Upper lobe of right lung (tissue), 1 donor: Measurements from ENCODE around the gene MAGIX. TPM values are rescaled to one million over a fixed set of nuclear protein-coding genes. Genes with fewer than 3 reads are reported as not detected.

ENCODE experiments used
- ATAC-seq: fragments of 200-7000 bp; cut with Tn5 transposase; one replicate; pipeline ENCODE4 v1.9.1; 2020; ENCODE audit warnings: mild to moderate bottlenecking, moderate library complexity
- DNase-seq: peaks from one replicate; pipeline ENCODE4 v3.0.0-alpha.2; 2020
- H3K27ac ChIP-seq: fragments of 200-600 bp; one replicate; pipeline ENCODE4 v1.8.0; 2022
- H3K27me3 ChIP-seq: fragments of 200-600 bp; one replicate; pipeline ENCODE4 v1.8.0; 2022; ENCODE audit warnings: mild to moderate bottlenecking
- H3K36me3 ChIP-seq: fragments of 200-600 bp; one replicate; pipeline ENCODE4 v1.8.0; 2022
- H3K4me1 ChIP-seq: fragments of 200-600 bp; one replicate; pipeline ENCODE4 v1.8.0; 2022
- H3K4me3 ChIP-seq: fragments of 200-600 bp; one replicate; pipeline ENCODE4 v1.8.0; 2022; ENCODE audit warnings: mild to moderate bottlenecking
- H3K9me3 ChIP-seq: fragments of 200-600 bp; one replicate; pipeline ENCODE4 v1.8.0; 2022
- CTCF ChIP-seq: fragments of 200-600 bp; IDR thresholded peaks from one replicate; pipeline ENCODE4 v1.8.0; 2022; ENCODE audit warnings: antibody characterized with exemption
- intact Hi-C: fragments of 100-400 bp; cut with DNase I; formaldehyde crosslinking; loops from one replicate; pipeline ENCODE4 v1.11.0; 2022
- total RNA-seq: library from RNA; stranded (reverse); fragmentation: NEBNext Ultra II Directional; extraction: Animal tissue kit (Norgen Biotek cat#: 25700); gene quantifications from one replicate; pipeline ENCODE4 v1.2.1, GENCODE V29; 2021
- donor health status: DM: no; HTN: yes; CAD: no; lungs with severe emphysema.

Gene MAGIX
- total RNA-seq, 1 donor from 2014 or later = 7.1 TPM

DNA sequence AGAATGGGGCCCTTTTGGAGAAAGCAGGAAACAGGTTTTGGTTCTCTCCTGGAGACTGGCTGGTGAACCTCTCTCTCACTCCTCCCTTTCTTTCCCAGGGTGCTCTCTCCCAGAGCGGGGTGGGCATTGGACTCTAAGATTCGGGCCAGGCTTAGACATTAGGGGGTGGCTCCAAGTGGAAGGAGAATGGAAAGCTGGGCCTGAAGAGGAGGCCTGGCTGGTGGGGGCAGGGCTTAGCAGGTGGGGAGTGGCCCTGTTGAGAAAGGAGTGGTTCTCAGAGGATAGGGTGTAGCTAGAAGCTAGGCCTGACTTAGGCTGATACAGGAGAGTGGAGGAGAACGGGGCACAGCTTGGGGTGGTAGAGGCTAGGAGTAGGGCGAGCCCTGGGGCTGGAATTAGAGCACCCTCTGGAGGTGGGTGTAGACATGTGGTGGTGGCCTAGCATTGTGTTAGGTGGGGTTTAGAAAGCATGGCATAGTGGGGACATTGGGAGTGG, 14.8 kb downstream of the MAGIX start:
- intact Hi-C loops = no loop called here
- Histone ChIP-seq H3K27me3 (no peaks in the 10 kb centered on the region), H3K36me3 (peaks cover 7% of the 10 kb centered on the region), H3K4me3 (no peak overlapping the region), H3K9me3 (no peaks in the 10 kb centered on the region), H3K27ac (no peak overlapping the region), H3K4me1 (no peaks in the 10 kb centered on the region)
- no peak for TF ChIP-seq CTCF
- ATAC-seq (peak; percentile 73), DNase-seq (no peak)

- no peak for ATAC-seq
- intact Hi-C loops = no loop called here
- Histone ChIP-seq H3K9me3 (no peaks in the 10 kb centered on the region), H3K27me3 (no peaks in the 10 kb centered on the region), H3K36me3 (peaks cover 7% of the 10 kb centered on the region), H3K4me1 (no peaks in the 10 kb centered on the region), H3K27ac (no peak overlapping the region), H3K4me3 (no peak overlapping the region)
- DNase-seq = no peak
- TF ChIP-seq CTCF = no peak
Measured at GRCh38 chrX:49177873-49178480, 15.4 kb downstream of the MAGIX start.

DNA sequence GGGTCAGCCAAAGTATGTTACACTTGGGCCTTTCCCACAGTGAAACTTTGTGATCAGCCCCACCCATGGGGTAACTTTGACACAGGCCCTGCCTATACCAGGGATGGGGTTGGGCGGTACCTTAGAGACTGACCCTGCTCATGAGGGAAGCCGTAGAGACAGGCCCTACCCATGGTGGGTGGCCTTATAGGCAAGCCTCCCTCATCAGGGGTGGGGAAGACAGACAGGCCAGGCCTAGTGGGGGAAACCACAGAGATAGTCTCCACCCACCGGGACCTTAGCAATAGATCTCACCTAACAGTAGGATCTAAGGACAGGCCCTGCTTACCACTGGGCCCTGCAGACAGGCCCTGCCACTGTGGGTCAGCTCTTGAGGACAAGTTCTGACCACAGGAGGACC, 16.0 kb downstream of the MAGIX start:
- Histone ChIP-seq H3K36me3 (peaks cover 12% of the 10 kb centered on the region), H3K9me3 (no peaks in the 10 kb centered on the region), H3K4me3 (no peak overlapping the region), H3K4me1 (no peaks in the 10 kb centered on the region), H3K27me3 (no peaks in the 10 kb centered on the region), H3K27ac (no peak overlapping the region)
- ATAC-seq (no peak), DNase-seq (no peak)
- intact Hi-C loops = no loop called here
- TF ChIP-seq CTCF = no peak

GRCh38 chrX:49179358-49179757, 16.8 kb downstream of the MAGIX start:
- Histone ChIP-seq H3K4me1 (no peaks in the 10 kb centered on the region), H3K4me3 (no peak overlapping the region), H3K9me3 (no peaks in the 10 kb centered on the region), H3K27ac (no peak overlapping the region), H3K36me3 (peaks cover 13% of the 10 kb centered on the region), H3K27me3 (no peaks in the 10 kb centered on the region)
- DNase-seq (no peak), ATAC-seq (no peak)
- TF ChIP-seq CTCF = no peak
- intact Hi-C loops = no loop called here

DNA sequence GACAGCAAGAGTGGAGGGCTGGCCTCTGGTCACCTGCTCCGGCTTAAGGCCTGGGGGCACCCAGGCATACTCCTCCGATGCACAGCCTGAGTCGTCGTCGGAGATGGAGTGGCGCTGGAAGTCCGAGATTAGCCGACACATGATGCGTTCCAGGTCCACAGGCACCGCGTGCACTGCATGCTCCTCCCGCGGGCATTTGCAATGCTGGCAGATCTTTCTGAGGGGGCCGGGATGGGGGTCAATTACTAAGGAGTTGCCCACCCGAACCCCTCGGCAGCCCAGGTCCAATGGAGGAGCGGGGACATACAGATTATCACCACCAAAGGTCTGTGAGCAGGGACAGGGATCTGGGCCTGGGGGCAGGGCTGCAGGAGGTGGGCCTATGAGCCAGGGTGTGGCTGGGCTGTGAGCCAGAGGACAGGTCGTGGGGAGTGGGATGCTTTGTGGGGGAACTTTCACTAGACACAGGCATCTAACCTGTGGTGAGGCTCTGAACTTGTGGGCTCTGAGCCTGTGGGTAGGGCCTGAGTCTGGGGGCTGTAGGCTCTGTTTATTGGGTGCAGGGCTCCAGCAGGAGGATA, 21.2 kb downstream of the MAGIX start:
- no peaks in the 10 kb centered on the region for H3K27me3 ChIP-seq
- DNase-seq = no peak
- peak overlapping the region; percentile 57 for H3K4me3 ChIP-seq
- no peaks in the 10 kb centered on the region for H3K9me3 ChIP-seq
- TF ChIP-seq CTCF = no peak
- H3K4me1 ChIP-seq = peaks cover 4% of the 10 kb centered on the region
- H3K36me3 ChIP-seq = peaks cover 13% of the 10 kb centered on the region
- intact Hi-C loops = no loop called here
- H3K27ac ChIP-seq = no peak overlapping the region
- ATAC-seq = no peak
